OCI-LY1 (cell line): Measurements from ENCODE around the gene CTAG1A.

ENCODE experiments used
- CTCF ChIP-seq: fragments of 200-600 bp; sonication (generic), shearing (Covaris generic); IDR thresholded peaks from 2 replicates; pipeline ENCODE4 v1.5.1; 2017; ENCODE audit warnings: mild to moderate bottlenecking, antibody characterized with exemption, low read length, moderate library complexity, mixed read lengths
- EZH2 ChIP-seq: fragments of 200-600 bp; sonication (generic), shearing (Covaris generic); IDR thresholded peaks from 2 replicates; pipeline ENCODE4 v1.8.0; 2017; ENCODE audit warnings: borderline replicate concordance, mixed run types, mild to moderate bottlenecking, antibody characterized with exemption, low read length, moderate library complexity, mixed read lengths

GRCh38 chrX:154539077-154539476, 45.9 kb upstream of the CTAG1A start:
- TF ChIP-seq CTCF: no peak
- no peak for TF ChIP-seq EZH2
